Liver (tissue), 3 donors: ENCODE results near the gene BRD2.
A peak's percentile ranks its signal among the peaks of the same experiment; 100 is the strongest.

ENCODE experiments used
- EGR1 ChIP-seq, 2 donors: IDR thresholded peaks; 2 replicates each; pipeline ENCODE4 v1.6.1; 2016 to 2018; ENCODE audit warnings: antibody characterized with exemption in 2 of 2, low read depth in 2 of 2
- FOXA1 ChIP-seq: IDR thresholded peaks from 2 replicates; pipeline ENCODE4 v1.6.1; 2016; ENCODE audit warnings: antibody characterized with exemption
- FOXA2 ChIP-seq: IDR thresholded peaks from 2 replicates; pipeline ENCODE4 v1.6.1; 2016; ENCODE audit warnings: antibody characterized with exemption
- GABPA ChIP-seq, 2 donors: IDR thresholded peaks in 1 of 2; conservative IDR thresholded peaks in 1 of 2; 2 replicates each; pipeline ENCODE4 v1.6.1; 2016; ENCODE audit warnings: antibody characterized with exemption in 2 of 2, mild to moderate bottlenecking in 1 of 2, moderate library complexity in 1 of 2
- JUND ChIP-seq, 2 donors: IDR thresholded peaks; 2 replicates each; pipeline ENCODE4 v1.6.1; 2016; ENCODE audit warnings: antibody characterized with exemption in 2 of 2
- RAD21 ChIP-seq, 2 donors: IDR thresholded peaks; 2 replicates each; pipeline ENCODE4 v1.6.1; 2016; ENCODE audit warnings: antibody characterized with exemption in 2 of 2, mild to moderate bottlenecking in 2 of 2
- SP1 ChIP-seq: IDR thresholded peaks from 2 replicates; pipeline ENCODE4 v1.6.1; 2018; ENCODE audit warnings: antibody characterized with exemption, mild to moderate bottlenecking
- TAF1 ChIP-seq: conservative IDR thresholded peaks from 2 replicates; pipeline ENCODE4 v1.6.1; 2016; ENCODE audit warnings: antibody characterized with exemption, mild to moderate bottlenecking
- YY1 ChIP-seq: IDR thresholded peaks from 2 replicates; pipeline ENCODE4 v1.6.1; 2016; ENCODE audit warnings: antibody characterized with exemption, mild to moderate bottlenecking
- TF ChIP-seq, protein P1 (sequence below): fragments of 150-350 bp; IDR thresholded peaks from 2 replicates; pipeline ENCODE4 v1.5.1; 2017; ENCODE audit warnings: improper control_type of control experiment, low read depth, low read length; ENCODE audit not compliant: missing input control
- TF ChIP-seq, protein P2 (sequence below): IDR thresholded peaks from 2 replicates; pipeline ENCODE4 v1.6.1; 2016; ENCODE audit warnings: antibody characterized with exemption, mild to moderate bottlenecking
- TF ChIP-seq, protein P3 (sequence below): IDR thresholded peaks from 2 replicates; pipeline ENCODE4 v1.6.1; 2016; ENCODE audit warnings: antibody characterized with exemption
- donor health status: healthy.
- donor health status: healthy.

DNA sequence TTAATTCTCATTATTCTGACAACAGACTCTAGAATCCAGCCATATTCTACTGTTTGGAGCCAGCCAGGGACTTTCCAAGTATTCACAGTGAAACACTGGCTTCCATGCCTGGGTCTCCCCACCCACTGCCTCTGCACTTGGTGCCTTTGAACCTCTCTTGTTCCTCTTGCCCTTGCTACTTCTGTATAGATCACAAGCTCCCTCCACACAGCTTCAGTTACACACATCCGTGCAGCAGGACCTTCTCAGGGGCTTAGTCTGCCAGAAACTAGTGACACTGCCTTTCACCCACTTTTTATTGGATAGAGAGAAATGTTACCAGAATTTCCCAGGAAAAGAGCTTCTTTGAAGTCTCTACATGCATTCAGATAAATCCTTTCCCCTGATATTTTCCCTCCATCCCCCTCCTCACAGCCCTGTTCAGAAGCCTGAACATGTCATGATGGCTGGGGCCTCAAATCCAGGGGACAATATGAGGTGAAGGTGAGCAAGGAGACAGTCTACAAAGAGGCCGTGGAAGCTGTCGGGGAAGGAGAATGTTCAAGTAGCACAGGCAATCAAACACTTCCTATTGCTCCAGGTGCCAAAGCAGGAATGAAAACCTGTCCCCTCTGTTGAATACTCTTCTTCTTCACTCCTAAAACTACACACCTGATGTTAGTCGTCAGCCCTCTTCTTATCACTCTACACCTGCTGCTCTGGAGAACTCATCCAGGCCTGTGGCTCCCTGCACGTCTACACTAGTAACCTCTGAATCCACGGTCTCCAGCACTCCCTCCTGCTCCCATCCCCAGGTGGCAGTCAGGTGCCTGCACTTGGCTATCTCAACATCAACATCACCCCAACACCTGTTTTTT, 61.2 kb downstream of the BRD2 start:
- no peak for TF ChIP-seq GABPA (IDR thresholded peaks at IDR 0.05 in 1 of 2, conservative IDR thresholded peaks at IDR 0.05 in 1 of 2)
- TF ChIP-seq, protein P1, sequence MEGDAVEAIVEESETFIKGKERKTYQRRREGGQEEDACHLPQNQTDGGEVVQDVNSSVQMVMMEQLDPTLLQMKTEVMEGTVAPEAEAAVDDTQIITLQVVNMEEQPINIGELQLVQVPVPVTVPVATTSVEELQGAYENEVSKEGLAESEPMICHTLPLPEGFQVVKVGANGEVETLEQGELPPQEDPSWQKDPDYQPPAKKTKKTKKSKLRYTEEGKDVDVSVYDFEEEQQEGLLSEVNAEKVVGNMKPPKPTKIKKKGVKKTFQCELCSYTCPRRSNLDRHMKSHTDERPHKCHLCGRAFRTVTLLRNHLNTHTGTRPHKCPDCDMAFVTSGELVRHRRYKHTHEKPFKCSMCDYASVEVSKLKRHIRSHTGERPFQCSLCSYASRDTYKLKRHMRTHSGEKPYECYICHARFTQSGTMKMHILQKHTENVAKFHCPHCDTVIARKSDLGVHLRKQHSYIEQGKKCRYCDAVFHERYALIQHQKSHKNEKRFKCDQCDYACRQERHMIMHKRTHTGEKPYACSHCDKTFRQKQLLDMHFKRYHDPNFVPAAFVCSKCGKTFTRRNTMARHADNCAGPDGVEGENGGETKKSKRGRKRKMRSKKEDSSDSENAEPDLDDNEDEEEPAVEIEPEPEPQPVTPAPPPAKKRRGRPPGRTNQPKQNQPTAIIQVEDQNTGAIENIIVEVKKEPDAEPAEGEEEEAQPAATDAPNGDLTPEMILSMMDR, result no peak
- TF ChIP-seq, protein P2, sequence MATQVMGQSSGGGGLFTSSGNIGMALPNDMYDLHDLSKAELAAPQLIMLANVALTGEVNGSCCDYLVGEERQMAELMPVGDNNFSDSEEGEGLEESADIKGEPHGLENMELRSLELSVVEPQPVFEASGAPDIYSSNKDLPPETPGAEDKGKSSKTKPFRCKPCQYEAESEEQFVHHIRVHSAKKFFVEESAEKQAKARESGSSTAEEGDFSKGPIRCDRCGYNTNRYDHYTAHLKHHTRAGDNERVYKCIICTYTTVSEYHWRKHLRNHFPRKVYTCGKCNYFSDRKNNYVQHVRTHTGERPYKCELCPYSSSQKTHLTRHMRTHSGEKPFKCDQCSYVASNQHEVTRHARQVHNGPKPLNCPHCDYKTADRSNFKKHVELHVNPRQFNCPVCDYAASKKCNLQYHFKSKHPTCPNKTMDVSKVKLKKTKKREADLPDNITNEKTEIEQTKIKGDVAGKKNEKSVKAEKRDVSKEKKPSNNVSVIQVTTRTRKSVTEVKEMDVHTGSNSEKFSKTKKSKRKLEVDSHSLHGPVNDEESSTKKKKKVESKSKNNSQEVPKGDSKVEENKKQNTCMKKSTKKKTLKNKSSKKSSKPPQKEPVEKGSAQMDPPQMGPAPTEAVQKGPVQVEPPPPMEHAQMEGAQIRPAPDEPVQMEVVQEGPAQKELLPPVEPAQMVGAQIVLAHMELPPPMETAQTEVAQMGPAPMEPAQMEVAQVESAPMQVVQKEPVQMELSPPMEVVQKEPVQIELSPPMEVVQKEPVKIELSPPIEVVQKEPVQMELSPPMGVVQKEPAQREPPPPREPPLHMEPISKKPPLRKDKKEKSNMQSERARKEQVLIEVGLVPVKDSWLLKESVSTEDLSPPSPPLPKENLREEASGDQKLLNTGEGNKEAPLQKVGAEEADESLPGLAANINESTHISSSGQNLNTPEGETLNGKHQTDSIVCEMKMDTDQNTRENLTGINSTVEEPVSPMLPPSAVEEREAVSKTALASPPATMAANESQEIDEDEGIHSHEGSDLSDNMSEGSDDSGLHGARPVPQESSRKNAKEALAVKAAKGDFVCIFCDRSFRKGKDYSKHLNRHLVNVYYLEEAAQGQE, result no peak
- TF ChIP-seq RAD21 (IDR thresholded peaks at IDR 0.05), result no peak
- no peak for TF ChIP-seq TAF1
- TF ChIP-seq YY1, result no peak
- no peak for TF ChIP-seq FOXA2
- TF ChIP-seq JUND (IDR thresholded peaks at IDR 0.05), result no peak
- no peak for TF ChIP-seq EGR1 (IDR thresholded peaks at IDR 0.05; ENCODE audit: low read depth in 2 of 2)
- TF ChIP-seq, protein P3, sequence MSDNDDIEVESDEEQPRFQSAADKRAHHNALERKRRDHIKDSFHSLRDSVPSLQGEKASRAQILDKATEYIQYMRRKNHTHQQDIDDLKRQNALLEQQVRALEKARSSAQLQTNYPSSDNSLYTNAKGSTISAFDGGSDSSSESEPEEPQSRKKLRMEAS, result no peak
- peak; percentile 8 for TF ChIP-seq SP1
- TF ChIP-seq FOXA1, result no peak
